Natural killer cell (primary cell): ENCODE results near the gene GSE1. TPM values are rescaled to one million over a fixed set of nuclear protein-coding genes. Genes with fewer than 3 reads are reported as not detected.

Experiments
- ATAC-seq, 3 donors: fragments of 150-1000 bp in 2 of 3; fragments of 200-7000 bp in 1 of 3; cut with Tn5 transposase; 1 replicate in 1 of 3; 2 replicates in 2 of 3; pipeline ENCODE4 v1.10.0; 2021; ENCODE audit warnings: mild to moderate bottlenecking in 2 of 3, moderate library complexity in 2 of 3
- DNase-seq, 2 donors: peaks; one replicate each; pipeline versions ENCODE4 v3.0.0 to v3.0.0-alpha.2; 2013 to 2021; ENCODE audit warnings: mixed read lengths in 1 of 2
- H3K27ac ChIP-seq: one replicate; pipeline ENCODE4 v1.5.1; 2013; ENCODE audit warnings: mild to moderate bottlenecking, low read length
- H3K27me3 ChIP-seq: one replicate; pipeline ENCODE4 v1.6.1; 2013; ENCODE audit warnings: low read length; ENCODE audit not compliant: control insufficient read depth, insufficient read depth
- H3K36me3 ChIP-seq: one replicate; pipeline ENCODE4 v1.6.1; 2013; ENCODE audit warnings: low read length; ENCODE audit not compliant: control insufficient read depth, insufficient read depth
- H3K4me1 ChIP-seq: one replicate; pipeline ENCODE4 v1.6.1; 2013; ENCODE audit warnings: low read length; ENCODE audit not compliant: control insufficient read depth, insufficient read depth
- H3K4me3 ChIP-seq: one replicate; pipeline ENCODE4 v1.5.1; 2013; ENCODE audit warnings: low read length
- H3K9me3 ChIP-seq: one replicate; pipeline ENCODE4 v1.6.1; 2013; ENCODE audit warnings: low read length; ENCODE audit not compliant: control insufficient read depth, insufficient read depth
- H3K27ac Mint-ChIP-seq, 2 donors: one replicate each; pipeline ENCODE4 v1.8.0; 2022; ENCODE audit warnings: mild to moderate bottlenecking in 2 of 2, mixed read lengths in 2 of 2, moderate library complexity in 1 of 2
- H3K27me3 Mint-ChIP-seq, 2 donors: one replicate each; pipeline ENCODE4 v1.8.0; 2022; ENCODE audit warnings: low read depth in 2 of 2, mixed read lengths in 2 of 2
- H3K36me3 Mint-ChIP-seq: one replicate; pipeline ENCODE4 v1.8.0; 2022; ENCODE audit warnings: mixed read lengths
- H3K4me1 Mint-ChIP-seq, 2 donors: one replicate each; pipeline ENCODE4 v1.8.0; 2022; ENCODE audit warnings: mixed read lengths in 2 of 2
- H3K4me3 Mint-ChIP-seq: one replicate; pipeline ENCODE4 v1.8.0; 2022; ENCODE audit warnings: mild to moderate bottlenecking, moderate library complexity, mixed read lengths
- H3K9me3 Mint-ChIP-seq, 2 donors: one replicate each; pipeline ENCODE4 v1.8.0; 2022; ENCODE audit warnings: mixed read lengths in 2 of 2
- WGBS: methylation state at CpG from one replicate; pipeline ENCODE4 v1.1.7; 2013; ENCODE audit warnings: missing lambda C conversion rate; ENCODE audit not compliant: insufficient coverage; 5-methylcytosine and 5-hydroxymethylcytosine counted together
- intact Hi-C: fragments of 100-400 bp; cut with micrococcal nuclease; formaldehyde crosslinking; loops from one replicate; pipeline ENCODE4 v1.14.2; 2022
- total RNA-seq, 4 donors: library from RNA; stranded (reverse); fragments of 120-200 nt in 1 of 4; gene quantifications; one replicate each; pipeline versions ENCODE4 v1.2.3 to v1.2.4, GENCODE V29; 2013 to 2022
- TF ChIP-seq, protein P1 (sequence below): fragments of 200-600 bp; IDR thresholded peaks from one replicate; pipeline ENCODE4 v1.8.0; 2022; ENCODE audit warnings: antibody characterized with exemption

The GSE1 gene
- total RNA-seq, 3 donors from 2014 or later (not counting 1 experiment from before 2014, with no cell fraction given) = 232 to 277 (median 233) TPM

DNA sequence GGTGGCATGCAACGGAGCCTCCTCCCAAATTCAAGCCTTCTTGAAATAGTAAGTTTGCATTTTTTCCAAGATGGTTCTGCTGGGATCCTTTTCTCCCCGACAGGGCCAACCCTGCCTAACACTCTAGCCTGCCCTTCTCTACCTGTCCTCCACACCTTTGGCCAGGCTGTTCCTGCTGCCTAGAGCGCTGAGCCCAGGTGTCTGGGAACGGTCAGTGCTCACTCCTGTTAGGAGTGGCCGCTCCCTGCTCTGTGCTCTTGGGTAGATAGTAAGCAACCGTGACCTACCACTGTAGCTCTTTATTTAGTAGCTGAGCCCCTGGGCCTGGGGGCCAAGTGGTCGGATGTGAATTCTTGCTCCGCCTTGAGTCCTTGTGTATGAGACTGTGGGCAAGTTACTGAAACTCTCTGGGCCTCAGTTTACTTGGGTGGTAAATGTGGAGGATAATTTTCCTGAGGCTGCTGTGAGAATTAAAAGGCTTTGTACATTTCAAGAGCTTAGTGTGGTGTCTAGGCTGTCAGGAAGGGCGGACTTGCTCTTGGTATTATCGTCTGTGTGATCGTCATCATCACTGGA is 44.0 kb upstream of the GSE1 start:
- Histone ChIP-seq H3K36me3 (no peaks in the 10 kb centered on the region), H3K27ac (peak overlapping the region; percentile 86), H3K4me1 (peaks cover 98% of the 10 kb centered on the region), H3K27me3 (no peaks in the 10 kb centered on the region), H3K9me3 (no peaks in the 10 kb centered on the region), H3K4me3 (peak overlapping the region; percentile 35)
- H3K4me1 Mint-ChIP-seq = peaks cover 95 to 99% of the 10 kb centered on the region in 2 donors
- no peaks in the 10 kb centered on the region for H3K9me3 Mint-ChIP-seq
- no peaks in the 10 kb centered on the region for H3K36me3 Mint-ChIP-seq
- H3K27me3 Mint-ChIP-seq = peaks cover 0 to 3% of the 10 kb centered on the region in 2 donors
- ATAC-seq (no peak), DNase-seq (no peak)
- TF ChIP-seq, protein P1, sequence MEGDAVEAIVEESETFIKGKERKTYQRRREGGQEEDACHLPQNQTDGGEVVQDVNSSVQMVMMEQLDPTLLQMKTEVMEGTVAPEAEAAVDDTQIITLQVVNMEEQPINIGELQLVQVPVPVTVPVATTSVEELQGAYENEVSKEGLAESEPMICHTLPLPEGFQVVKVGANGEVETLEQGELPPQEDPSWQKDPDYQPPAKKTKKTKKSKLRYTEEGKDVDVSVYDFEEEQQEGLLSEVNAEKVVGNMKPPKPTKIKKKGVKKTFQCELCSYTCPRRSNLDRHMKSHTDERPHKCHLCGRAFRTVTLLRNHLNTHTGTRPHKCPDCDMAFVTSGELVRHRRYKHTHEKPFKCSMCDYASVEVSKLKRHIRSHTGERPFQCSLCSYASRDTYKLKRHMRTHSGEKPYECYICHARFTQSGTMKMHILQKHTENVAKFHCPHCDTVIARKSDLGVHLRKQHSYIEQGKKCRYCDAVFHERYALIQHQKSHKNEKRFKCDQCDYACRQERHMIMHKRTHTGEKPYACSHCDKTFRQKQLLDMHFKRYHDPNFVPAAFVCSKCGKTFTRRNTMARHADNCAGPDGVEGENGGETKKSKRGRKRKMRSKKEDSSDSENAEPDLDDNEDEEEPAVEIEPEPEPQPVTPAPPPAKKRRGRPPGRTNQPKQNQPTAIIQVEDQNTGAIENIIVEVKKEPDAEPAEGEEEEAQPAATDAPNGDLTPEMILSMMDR = no peak
- peak overlapping the region; percentile 95 for H3K4me3 Mint-ChIP-seq
- intact Hi-C loops = loop anchor here (5.0 kb wide), 1 partner anchor 47 kb away; no protein-coding TSS in a partner anchor
- H3K27ac Mint-ChIP-seq = peak overlapping the region; percentile 96 to 99
- WGBS = 73% methylated on average over 10 of the region's 11 CpGs

DNA sequence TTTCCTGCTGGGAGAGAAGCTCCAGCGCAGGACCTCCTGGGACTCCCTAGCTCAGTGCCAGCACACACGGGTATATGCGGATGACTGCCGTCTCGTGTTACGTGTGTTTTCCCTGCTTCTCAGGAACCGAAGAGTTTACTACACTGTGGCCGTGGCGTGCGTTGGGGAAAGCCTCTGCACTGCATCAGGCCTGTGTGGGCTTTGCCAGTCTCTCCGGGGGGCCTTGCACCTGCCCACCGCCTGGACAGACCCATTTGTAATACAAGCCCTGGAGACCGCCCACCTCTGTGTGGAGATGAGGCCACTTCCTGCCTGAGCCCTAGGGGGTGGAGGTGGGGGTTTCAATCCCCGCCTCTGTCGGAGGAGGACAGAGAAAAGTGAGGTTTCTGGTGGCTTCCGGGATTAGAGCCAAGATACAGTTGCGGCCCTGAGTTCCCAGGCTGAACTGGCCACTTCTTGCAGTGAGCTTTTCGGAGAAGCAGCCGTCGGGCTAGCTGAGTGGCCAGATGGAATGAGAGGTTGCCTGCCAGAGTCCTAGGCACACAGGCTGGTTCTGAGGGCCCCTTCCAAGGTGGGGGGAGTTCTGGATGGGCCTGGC is 43.4 kb upstream of the GSE1 start:
- H3K27ac ChIP-seq = peak overlapping the region; percentile 86

DNA sequence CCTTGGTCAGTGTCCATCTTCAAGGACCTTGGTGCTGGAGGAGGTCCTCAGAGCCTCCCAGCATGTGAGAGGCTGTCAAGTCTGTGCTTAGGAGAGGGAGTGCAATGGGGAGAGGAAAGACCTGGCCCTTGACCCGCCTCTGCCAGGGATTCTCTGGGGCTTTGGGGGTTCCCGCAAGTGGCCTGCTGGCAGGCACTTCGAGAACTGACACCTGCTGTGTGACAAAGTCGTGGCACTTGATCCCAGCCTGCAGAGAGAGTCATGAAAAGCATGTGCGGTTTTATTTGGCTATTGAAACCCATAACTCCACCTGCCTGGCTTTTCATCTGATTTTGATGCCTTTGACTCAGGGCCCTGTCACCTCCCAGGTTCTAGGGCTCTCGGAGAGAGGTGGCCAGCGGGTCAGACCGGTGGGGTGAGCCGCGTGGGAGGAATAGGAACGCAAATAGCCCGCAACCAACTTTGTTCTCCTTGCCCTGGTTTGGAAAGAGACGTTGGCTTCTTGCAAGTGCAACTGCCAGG is 42.8 kb upstream of the GSE1 start:
- Histone ChIP-seq H3K4me1 (peaks cover 96% of the 10 kb centered on the region), H3K9me3 (no peaks in the 10 kb centered on the region), H3K27ac (peak overlapping the region; percentile 86), H3K36me3 (no peaks in the 10 kb centered on the region), H3K4me3 (peak overlapping the region; percentile 35), H3K27me3 (no peaks in the 10 kb centered on the region)
- peaks cover 86 to 96% of the 10 kb centered on the region in 2 donors for H3K4me1 Mint-ChIP-seq
- TF ChIP-seq, protein P1 = no peak
- intact Hi-C loops = no loop called here
- no peaks in the 10 kb centered on the region for H3K9me3 Mint-ChIP-seq
- ATAC-seq (peak; percentile 15 to 23 (median 16)), DNase-seq (peak; percentile 55 to 67)
- H3K4me3 Mint-ChIP-seq = peak overlapping the region; percentile 95
- H3K27me3 Mint-ChIP-seq = peaks cover 0 to 3% of the 10 kb centered on the region in 2 donors
- WGBS = 5% methylated on average over 13 of the region's 13 CpGs
- H3K36me3 Mint-ChIP-seq = no peaks in the 10 kb centered on the region
- H3K27ac Mint-ChIP-seq = peak overlapping the region; percentile 96 to 99

More for the DNA sequence above, 43.4 kb upstream of the GSE1 start:
- WGBS = 8% methylated on average over 20 of the region's 20 CpGs
- no peaks in the 10 kb centered on the region for H3K27me3 ChIP-seq
- TF ChIP-seq, protein P1 = no peak
- no peaks in the 10 kb centered on the region for H3K9me3 ChIP-seq
- Mint-ChIP-seq H3K4me1 (peaks cover 89 to 98% of the 10 kb centered on the region in 2 donors), H3K27ac (peak overlapping the region; percentile 96 to 99), H3K9me3 (no peaks in the 10 kb centered on the region), H3K27me3 (peaks cover 0 to 3% of the 10 kb centered on the region in 2 donors), H3K36me3 (no peaks in the 10 kb centered on the region), H3K4me3 (peak overlapping the region; percentile 95)
- peak; percentile 62 to 69 for DNase-seq
- no peaks in the 10 kb centered on the region for H3K36me3 ChIP-seq
- intact Hi-C loops = loop anchor here (5.0 kb wide), 1 partner anchor 47 kb away; no protein-coding TSS in a partner anchor
- peaks cover 98% of the 10 kb centered on the region for H3K4me1 ChIP-seq
- peak; percentile 51 to 66 (median 57) for ATAC-seq
- peak overlapping the region; percentile 35 for H3K4me3 ChIP-seq
